Esophagus muscularis mucosa (tissue), 3 donors: Measurements from ENCODE around the gene CPLANE2.

Experiments used
- POLR2AphosphoS5 ChIP-seq, 2 donors: sonication (generic); formaldehyde crosslinking; IDR thresholded peaks; one replicate each; pipeline ENCODE4 v1.6.1; 2017; ENCODE audit warnings: antibody characterized with exemption in 2 of 2
- TF ChIP-seq, protein P1 (sequence below), 3 experiments: fragments of 200-600 bp in 2 of 3; fragments of 450-650 bp in 1 of 3; sonication (generic) in 2 of 3; IDR thresholded peaks; one replicate each; pipeline ENCODE4 v1.5.1; 2017 to 2019; ENCODE audit warnings: antibody characterized with exemption in 3 of 3, mild to moderate bottlenecking in 2 of 3, moderate library complexity in 1 of 3

GRCh38 chr1:16187748-16188401 lies 49.1 kb downstream of the CPLANE2 start:
- TF ChIP-seq, protein P1, sequence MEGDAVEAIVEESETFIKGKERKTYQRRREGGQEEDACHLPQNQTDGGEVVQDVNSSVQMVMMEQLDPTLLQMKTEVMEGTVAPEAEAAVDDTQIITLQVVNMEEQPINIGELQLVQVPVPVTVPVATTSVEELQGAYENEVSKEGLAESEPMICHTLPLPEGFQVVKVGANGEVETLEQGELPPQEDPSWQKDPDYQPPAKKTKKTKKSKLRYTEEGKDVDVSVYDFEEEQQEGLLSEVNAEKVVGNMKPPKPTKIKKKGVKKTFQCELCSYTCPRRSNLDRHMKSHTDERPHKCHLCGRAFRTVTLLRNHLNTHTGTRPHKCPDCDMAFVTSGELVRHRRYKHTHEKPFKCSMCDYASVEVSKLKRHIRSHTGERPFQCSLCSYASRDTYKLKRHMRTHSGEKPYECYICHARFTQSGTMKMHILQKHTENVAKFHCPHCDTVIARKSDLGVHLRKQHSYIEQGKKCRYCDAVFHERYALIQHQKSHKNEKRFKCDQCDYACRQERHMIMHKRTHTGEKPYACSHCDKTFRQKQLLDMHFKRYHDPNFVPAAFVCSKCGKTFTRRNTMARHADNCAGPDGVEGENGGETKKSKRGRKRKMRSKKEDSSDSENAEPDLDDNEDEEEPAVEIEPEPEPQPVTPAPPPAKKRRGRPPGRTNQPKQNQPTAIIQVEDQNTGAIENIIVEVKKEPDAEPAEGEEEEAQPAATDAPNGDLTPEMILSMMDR (IDR thresholded peaks at IDR 0.05): peak; percentile 98 to 99 (median 98)
- peak in 1 of 2 donors; percentile 49 for TF ChIP-seq POLR2AphosphoS5 (IDR thresholded peaks at IDR 0.05)
